PC-9 (cell line): ENCODE results near the gene SEC24D.

Experiments
- CTCF ChIP-seq: fragments of 200-600 bp; sonication (generic); conservative IDR thresholded peaks from 2 replicates; pipeline ENCODE4 v1.6.1; 2017; ENCODE audit warnings: mixed run types, antibody characterized with exemption, mild to moderate bottlenecking, moderate library complexity
- EZH2 ChIP-seq: fragments of 200-600 bp; sonication (generic); IDR thresholded peaks from 2 replicates; pipeline ENCODE4 v1.8.0; 2017; ENCODE audit warnings: antibody characterized with exemption, low read depth

- no peak for TF ChIP-seq EZH2
- no peak for TF ChIP-seq CTCF
Observed at GRCh38 chr4:118739022-118739713, 96.8 kb downstream of the SEC24D start.
